GM19240 (cell line): ENCODE results near the gene C12orf60.

ENCODE experiments used
- DNase-seq: peaks from one replicate; pipeline ENCODE4 v3.0.0; 2011; ENCODE audit warnings: low spot score; ENCODE audit not compliant: insufficient read length

C12orf60 gene

GRCh38 chr12:14776236-14776961, 27.1 kb upstream of the C12orf60 start:
- DNase-seq = no peak

GRCh38 chr12:14777271-14777670, 26.2 kb upstream of the C12orf60 start:
- DNase-seq = no peak

GRCh38 chr12:14779834-14780233, 23.6 kb upstream of the C12orf60 start:
- no peak for DNase-seq

- no peak for DNase-seq
Observed at GRCh38 chr12:14780859-14781258, 22.6 kb upstream of the C12orf60 start.

GRCh38 chr12:14781563-14781962, 21.9 kb upstream of the C12orf60 start:
- DNase-seq = no peak

- DNase-seq = no peak
Observed at GRCh38 chr12:14782756-14783155, 20.7 kb upstream of the C12orf60 start.

GRCh38 chr12:14784471-14784870, 19.0 kb upstream of the C12orf60 start:
- no peak for DNase-seq

- DNase-seq = no peak
Observed at GRCh38 chr12:14785568-14785967, 17.9 kb upstream of the C12orf60 start.

- no peak for DNase-seq
Observed at GRCh38 chr12:14795028-14795448, 8.4 kb upstream of the C12orf60 start.

GRCh38 chr12:14802247-14802646, 1.2 kb upstream of the C12orf60 start:
- DNase-seq = no peak

- DNase-seq = no peak
Observed at GRCh38 chr12:14802721-14803010, 804 bp upstream of the C12orf60 start.

GRCh38 chr12:14803830-14804160, 325 bp downstream of the C12orf60 start:
- DNase-seq = no peak

GRCh38 chr12:14810167-14810952, 6.9 kb downstream of the C12orf60 start:
- no peak for DNase-seq

GRCh38 chr12:14810953-14811483, 7.5 kb downstream of the C12orf60 start:
- DNase-seq = no peak

GRCh38 chr12:14811486-14811885, 8.0 kb downstream of the C12orf60 start:
- no peak for DNase-seq

GRCh38 chr12:14814014-14814413, 10.5 kb downstream of the C12orf60 start, which contains the start of gene SMCO3:
Gene SMCO3, minus strand, starts transcription at chr12:14814182. Its CDS starts 7,502 bp downstream, at chr12:14806680.
- no peak for DNase-seq

GRCh38 chr12:14824012-14824634, 20.7 kb downstream of the C12orf60 start:
- DNase-seq = no peak

- DNase-seq = no peak
Observed at GRCh38 chr12:14825256-14825655, 21.8 kb downstream of the C12orf60 start.

GRCh38 chr12:14826491-14826890, 23.0 kb downstream of the C12orf60 start:
- no peak for DNase-seq

- DNase-seq = no peak
Observed at GRCh38 chr12:14827043-14827442, 23.6 kb downstream of the C12orf60 start.

GRCh38 chr12:14828892-14829291, 25.4 kb downstream of the C12orf60 start:
- DNase-seq = no peak

GRCh38 chr12:14833336-14833735, 29.9 kb downstream of the C12orf60 start:
- no peak for DNase-seq
